Measurements from ENCODE around the gene CCL20.

The CCL20 gene

DNA sequence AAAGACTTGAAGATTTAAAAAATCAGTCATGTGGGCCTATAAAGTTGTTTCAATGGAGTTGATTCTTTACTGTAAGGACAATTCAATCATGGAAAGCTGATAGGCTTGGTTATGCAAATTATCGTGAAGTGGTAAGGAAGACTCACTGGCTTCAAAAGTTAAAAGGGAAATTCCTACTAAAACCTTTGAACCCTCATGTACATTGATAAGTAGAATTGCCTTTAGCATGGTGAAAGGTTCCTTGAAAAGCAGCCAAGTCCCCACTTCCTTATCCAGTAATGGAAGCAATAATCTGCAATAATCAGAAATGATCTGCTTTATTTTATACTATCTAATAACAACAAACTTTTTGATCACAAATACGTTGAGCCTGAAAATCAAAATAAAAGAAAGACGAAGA, 14.4 kb upstream of the CCL20 start:
- no peak for DNase-seq (ENCODE audit: low read depth, low spot score)
- H3K27ac ChIP-seq, result no peak overlapping the region

DNA sequence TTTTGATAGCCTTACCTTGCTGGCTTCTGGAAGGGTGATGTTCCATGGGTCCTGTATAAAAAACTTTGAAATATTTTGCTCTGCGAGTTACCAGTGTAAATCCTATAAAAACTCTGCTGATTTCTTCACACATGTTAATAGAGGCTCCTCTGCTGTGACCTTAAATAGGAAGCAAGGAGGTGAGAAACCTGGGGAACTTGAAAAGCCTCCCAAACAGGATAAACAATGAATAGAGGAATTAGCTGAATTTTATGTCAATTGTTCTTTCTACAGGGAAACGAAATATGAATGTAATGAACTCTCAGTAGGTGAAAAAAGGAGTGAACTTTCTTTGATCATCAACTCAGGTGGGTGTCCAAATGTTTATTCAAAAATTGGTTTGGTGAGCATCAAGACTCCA, 10.8 kb upstream of the CCL20 start:
- no peak overlapping the region for H3K27ac ChIP-seq
- no peak for DNase-seq (ENCODE audit: low read depth, low spot score)

- no peak for DNase-seq (ENCODE audit: low read depth, low spot score)
- H3K27ac ChIP-seq, result no peak overlapping the region
These were observed 8.7 kb upstream of the CCL20 start for GRCh38 chr2:227804975-227805374.

- no peak overlapping the region for H3K27ac ChIP-seq
- DNase-seq (ENCODE audit: low read depth, low spot score), result no peak
These were observed 8.1 kb upstream of the CCL20 start for GRCh38 chr2:227805578-227805977.

- DNase-seq (ENCODE audit: low read depth, low spot score), result no peak
- no peak overlapping the region for H3K27ac ChIP-seq
These were observed 4.7 kb upstream of the CCL20 start for GRCh38 chr2:227808936-227809335.

GRCh38 chr2:227812001-227812400, 1.6 kb upstream of the CCL20 start:
- no peak overlapping the region for H3K27ac ChIP-seq
- DNase-seq (ENCODE audit: low read depth, low spot score), result no peak

- H3K27ac ChIP-seq, result no peak overlapping the region
- no peak for DNase-seq (ENCODE audit: low read depth, low spot score)
These were observed 447 bp upstream of the CCL20 start for GRCh38 chr2:227813229-227813561.

DNA sequence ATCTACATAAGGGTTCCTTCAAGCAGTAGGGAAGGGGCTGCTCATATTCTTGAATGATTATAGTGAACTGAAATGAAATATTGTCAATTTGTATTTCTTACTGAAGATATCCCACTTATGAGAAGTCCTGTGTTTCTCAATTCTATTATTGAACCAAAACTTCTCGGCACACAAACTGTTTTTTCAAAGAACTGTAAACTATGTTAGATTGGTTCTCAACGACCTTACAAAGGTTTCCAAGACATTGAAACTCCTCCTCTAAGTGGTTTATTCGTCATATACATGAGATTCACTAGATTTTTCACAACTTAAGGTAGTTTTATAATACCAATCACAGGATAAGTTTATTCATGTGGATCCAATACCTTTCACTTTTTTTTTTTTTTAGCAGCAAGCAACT, 1.4 kb downstream of the CCL20 start:
- no peak for DNase-seq (ENCODE audit: low read depth, low spot score)
- H3K27ac ChIP-seq, result no peak overlapping the region

DNA sequence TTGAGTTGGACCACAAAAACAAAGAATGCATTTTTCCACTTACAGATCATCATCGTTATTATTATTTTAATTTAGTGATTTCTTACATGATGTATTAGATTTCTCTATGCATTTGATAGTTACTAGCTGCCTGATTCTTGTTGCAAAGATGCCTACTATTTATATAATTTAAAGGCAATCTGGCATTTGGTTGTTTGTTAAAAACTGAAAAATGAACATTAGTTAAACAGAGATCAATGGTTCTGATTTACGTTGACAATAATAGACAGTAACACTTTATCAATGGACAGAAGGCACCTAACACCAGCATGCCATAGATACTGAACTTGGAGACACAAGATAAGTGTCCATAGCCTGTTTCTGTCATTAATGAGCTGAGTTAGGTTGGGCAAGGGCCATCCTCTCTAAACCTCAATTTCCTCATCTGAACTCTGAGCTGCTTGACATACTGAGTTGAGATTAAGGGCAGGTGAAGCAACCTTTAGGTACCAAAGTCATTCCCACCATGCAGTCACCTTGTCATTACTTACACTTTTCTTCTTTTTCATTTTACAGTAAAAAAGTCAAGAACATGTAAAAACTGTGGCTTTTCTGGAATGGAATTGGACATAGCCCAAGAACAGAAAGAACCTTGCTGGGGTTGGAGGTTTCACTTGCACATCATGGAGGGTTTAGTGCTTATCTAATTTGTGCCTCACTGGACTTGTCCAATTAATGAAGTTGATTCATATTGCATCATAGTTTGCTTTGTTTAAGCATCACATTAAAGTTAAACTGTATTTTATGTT, 3.1 kb downstream of the CCL20 start:
- DNase-seq (ENCODE audit: low read depth, low spot score), result no peak
- H3K27ac ChIP-seq, result peak overlapping the region; percentile 97

GRCh38 chr2:227817336-227817735, 3.7 kb downstream of the CCL20 start:
- DNase-seq (ENCODE audit: low read depth, low spot score), result no peak
- peak overlapping the region; percentile 97 for H3K27ac ChIP-seq

DNA sequence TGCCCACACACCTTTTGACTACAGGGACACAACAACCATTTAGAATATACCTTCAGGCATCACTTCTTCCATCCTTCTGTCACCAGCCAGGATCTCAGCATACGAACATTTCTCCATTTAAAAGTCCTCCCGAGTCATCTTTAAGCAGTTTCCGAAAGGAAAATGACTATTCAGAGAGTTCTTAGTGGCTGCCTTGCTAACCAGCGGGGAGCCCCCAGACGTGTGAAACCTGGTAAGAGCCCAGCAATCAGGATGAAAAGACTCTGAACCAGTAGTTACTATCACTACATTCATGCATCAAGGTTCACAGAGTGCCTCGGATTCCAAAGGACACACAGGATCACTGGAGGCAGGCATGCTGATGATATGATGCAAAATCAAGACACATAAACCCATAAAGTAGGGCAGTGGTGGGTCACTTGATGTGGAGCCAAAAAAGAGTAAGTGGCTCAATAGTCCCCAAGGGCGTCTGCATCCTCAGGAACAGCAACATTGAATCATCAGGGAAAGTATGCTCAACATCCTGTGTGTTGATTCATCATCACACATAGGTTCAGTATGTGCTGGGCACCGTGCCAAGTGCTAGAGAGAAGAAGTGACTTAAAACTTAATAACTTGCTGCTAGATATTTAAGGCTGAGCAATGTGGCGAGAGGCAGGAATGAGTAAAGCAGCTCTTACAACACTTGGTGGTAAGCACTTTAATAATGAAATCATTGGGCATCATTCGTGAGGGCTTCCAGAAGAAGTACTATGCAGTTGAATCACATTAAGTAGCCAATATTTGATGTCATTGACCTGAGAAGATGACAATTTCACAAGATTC, 4.4 kb downstream of the CCL20 start:
- peak; percentile 100 for DNase-seq (ENCODE audit: low read depth, low spot score)
- peak overlapping the region; percentile 97 for H3K27ac ChIP-seq

DNA sequence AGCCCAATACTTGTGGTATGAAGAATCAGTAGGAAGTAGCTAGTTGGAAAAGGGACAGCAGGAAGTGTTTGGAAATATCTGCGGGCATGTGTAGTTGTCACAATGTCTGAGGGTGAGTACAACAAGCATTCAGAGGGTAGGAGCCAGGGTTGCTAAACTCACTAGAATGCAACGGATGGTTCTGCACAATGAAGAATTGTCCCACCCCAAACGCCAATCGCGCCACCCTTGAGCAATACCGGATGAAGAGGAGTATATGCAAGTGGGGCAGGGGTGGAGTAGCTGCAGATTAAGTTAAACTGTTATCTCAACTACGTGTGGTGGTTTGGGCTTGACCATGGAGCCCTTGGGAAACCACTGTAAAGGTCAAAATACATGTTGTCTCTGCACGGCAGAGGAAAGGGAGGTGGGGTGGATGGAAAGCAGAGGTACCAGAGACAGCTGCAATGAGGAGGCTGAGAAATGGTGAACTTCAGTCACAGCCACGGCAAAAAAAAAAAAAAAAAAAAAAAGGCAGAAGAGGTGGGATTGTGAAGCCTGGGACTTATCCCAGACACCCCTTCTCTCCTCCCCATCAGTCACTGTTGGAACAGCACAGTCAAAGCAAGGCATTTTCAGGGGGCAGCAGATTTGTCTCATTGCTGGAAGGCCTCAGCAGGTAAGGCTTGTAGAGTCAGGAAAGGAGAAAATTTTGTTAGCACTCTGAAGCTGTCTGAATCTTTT, 5.2 kb downstream of the CCL20 start:
- no peak for DNase-seq (ENCODE audit: low read depth, low spot score)
- peak overlapping the region; percentile 97 for H3K27ac ChIP-seq

DNA sequence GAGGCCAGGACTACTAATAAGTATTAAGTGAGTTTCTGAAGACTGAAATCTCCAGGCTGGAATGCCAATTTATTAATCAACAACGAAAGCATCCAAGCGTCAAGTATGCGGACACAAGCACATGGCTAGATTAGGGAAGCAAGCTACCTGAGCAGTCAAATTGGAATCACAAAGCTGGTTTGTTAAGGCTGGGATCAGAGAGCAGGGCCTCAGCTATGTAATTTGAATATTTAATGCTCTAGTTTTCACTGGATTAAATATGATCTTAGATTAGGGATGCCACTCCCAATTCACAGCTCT, 5.7 kb downstream of the CCL20 start:
- DNase-seq (ENCODE audit: low read depth, low spot score), result no peak
- H3K27ac ChIP-seq, result peak overlapping the region; percentile 97

DNA sequence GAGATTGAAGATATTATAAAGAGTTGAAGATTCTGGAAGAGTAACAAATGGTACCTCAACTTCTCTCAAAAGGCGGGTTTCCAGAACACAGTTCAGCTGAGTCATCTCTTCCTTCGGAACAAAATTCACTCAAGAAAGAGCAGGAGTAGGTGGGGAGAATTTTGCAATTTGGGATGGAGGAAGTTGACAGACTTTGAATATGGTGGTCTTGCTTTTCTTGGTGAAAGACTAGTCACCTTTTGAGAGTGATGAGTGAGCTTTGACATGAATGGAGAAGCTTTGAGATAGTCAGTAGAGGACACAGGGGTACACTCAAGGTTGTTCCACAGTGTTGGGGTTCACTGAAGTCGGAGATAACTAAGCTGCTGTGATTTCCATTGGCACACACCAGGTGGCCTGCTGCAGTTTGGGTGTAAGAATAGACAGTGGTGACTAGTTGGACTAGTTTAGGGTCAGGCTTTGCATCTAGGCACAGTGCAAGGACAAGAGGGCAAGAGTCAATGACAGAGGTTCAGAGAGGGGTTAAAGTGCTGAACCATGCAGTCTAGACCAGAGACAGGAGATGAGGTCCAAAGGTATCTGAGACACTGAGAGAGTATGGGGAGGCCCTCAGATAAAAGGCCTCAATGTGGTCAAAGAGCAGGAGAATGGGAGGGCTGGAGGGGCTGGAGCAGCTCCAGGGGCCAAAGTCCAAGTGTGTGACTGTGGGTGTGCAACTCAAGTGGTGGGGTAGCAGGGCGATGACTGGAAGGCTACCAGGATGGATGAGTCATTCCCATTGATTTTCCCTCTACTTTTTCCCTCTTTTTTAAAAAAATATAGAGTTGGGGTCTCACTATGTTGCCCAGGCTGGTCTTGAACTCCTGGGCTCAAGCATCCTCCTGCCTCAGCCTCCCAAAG, 7.7 kb downstream of the CCL20 start:
- no peak overlapping the region for H3K27ac ChIP-seq
- no peak for DNase-seq (ENCODE audit: low read depth, low spot score)

DNA sequence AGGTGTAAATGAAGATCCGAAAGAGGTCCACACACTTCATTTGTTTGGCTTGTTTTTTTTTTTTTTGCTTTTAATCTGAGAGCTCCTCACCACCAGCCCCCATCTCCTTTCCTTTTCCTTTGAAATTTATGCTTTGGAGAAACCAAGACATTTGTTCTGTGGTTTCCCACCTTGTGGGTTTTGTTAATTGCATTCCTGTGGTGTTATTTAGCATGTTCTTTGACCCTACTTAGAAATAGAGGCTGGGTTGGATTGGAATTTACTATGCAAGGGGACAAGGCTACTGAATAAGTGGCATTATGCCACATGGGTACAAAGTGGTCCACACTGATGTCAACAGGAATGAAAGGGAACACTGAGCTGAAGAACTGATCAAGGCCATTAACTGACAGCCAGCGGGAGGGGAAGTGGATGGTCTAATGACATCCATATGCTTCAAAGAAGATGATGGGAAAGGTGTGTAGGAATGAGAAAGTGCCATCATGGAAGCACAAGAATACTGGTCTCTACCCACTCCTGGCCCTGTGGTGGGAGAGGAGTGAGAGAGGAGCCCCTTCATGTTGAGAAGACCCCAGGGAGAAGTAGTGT, 8.9 kb downstream of the CCL20 start:
- DNase-seq (ENCODE audit: low read depth, low spot score), result no peak
- H3K27ac ChIP-seq, result no peak overlapping the region

DNA sequence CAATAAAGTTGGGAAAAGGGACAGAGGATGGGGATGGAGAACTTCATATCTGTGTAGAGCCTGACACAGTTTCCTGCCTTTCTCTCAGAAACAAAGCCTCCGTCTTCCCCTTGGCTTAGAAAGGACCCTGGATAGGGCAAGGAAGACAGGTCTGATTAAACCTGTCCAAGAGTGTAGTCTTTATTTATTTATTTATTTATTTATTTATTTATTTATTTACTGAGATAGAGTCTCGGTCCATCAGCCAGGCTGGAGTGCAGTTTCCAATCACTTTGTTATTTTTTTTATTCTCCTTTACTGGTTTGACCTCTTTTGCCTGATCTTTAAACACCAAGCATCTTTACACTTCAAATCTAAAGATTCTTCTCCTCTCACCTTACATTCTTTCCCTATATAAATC, 10.3 kb downstream of the CCL20 start:
- no peak overlapping the region for H3K27ac ChIP-seq

GRCh38 chr2:227824711-227825110, 11.1 kb downstream of the CCL20 start:
- no peak overlapping the region for H3K27ac ChIP-seq
- DNase-seq (ENCODE audit: low read depth, low spot score), result no peak

More for the DNA sequence above, 10.3 kb downstream of the CCL20 start:
- no peak for DNase-seq (ENCODE audit: low read depth, low spot score)

- H3K27ac ChIP-seq, result peak overlapping the region; percentile 76
- peak; percentile 36 for DNase-seq (ENCODE audit: low read depth, low spot score)
These were observed 12.4 kb downstream of the CCL20 start for GRCh38 chr2:227826019-227826521.

DNA sequence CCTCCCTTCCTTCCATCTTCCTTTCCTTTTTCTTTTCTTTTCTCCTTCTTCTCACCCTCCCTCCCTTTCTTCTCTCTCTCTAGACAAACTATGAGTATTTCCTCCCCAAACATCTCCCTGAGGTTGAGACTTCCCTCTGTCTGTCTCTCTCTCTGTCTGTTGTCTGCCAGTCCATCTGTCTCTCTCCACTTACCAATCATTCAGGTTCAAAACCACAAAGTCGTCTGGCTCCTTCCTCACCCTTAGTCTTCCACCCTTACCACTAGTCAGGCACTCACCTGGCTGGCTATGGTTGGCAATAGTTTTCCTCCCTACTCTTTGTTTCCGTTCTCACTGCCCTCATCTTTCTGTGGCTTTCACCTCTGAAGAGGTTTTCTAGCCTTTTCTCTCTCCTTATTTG, 12.9 kb downstream of the CCL20 start:
- peak overlapping the region; percentile 76 for H3K27ac ChIP-seq
- DNase-seq (ENCODE audit: low read depth, low spot score), result no peak

DNA sequence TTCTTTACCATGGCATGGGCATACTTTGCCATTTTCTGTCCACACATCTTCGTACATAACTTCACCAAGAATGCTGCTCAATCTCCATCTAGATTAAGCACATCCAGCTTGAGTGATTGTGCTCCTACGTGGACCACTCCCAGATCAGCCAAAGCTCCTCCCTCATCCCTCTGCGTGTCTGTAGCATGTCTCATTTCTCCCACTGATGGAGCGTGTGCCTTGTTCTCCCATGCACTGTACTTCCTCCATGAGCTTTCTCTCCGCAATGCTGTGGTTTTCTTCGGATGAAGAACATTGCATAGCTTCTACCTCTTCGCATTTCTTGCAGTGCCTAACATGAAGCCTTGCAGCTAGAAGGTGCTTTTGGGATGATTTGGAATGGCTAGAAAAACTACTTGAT, 13.5 kb downstream of the CCL20 start:
- DNase-seq (ENCODE audit: low read depth, low spot score), result no peak
- peak overlapping the region; percentile 76 for H3K27ac ChIP-seq

All from epithelial cell of prostate (primary cell).